Embryonic facial prominence (tissue), 1 donor: ENCODE measurements around the gene FAM193A.
"Not testable (repeated sequence)": the region's sequence is repeated elsewhere in the genome, so short reads cannot be mapped to it uniquely, and the experiment has no call there.

Experiments
- DNase-seq: peaks from one replicate; pipeline ENCODE4 v3.0.0-alpha.2; 2016; ENCODE audit errors: extremely low spot score

Gene FAM193A

GRCh38 chr4:2728806-2729532 lies 192.5 kb downstream of the FAM193A start:
- DNase-seq: no peak

- DNase-seq: no peak
Measured at GRCh38 chr4:2729533-2729875, 193.1 kb downstream of the FAM193A start.

GRCh38 chr4:2731907-2732317 lies 195.5 kb downstream of the FAM193A start:
- DNase-seq: no peak

GRCh38 chr4:2732526-2732925 lies 196.1 kb downstream of the FAM193A start:
- no peak for DNase-seq

- no peak for DNase-seq
Measured at GRCh38 chr4:2733001-2733843, 196.8 kb downstream of the FAM193A start.

GRCh38 chr4:2733844-2734574 lies 197.6 kb downstream of the FAM193A start:
- no peak for DNase-seq

GRCh38 chr4:2734612-2735011 lies 198.2 kb downstream of the FAM193A start:
- DNase-seq: no peak

GRCh38 chr4:2735869-2736268 lies 199.4 kb downstream of the FAM193A start:
- no peak for DNase-seq

- DNase-seq: not testable (repeated sequence)
Measured at GRCh38 chr4:2738296-2738695, 201.8 kb downstream of the FAM193A start.

- no peak for DNase-seq
Measured at GRCh38 chr4:2741626-2742025, 205.2 kb downstream of the FAM193A start.

GRCh38 chr4:2742081-2742822 lies 205.8 kb downstream of the FAM193A start:
- no peak for DNase-seq

- no peak for DNase-seq
Measured at GRCh38 chr4:2742823-2743517, 206.5 kb downstream of the FAM193A start.

GRCh38 chr4:2743518-2744445 lies 207.3 kb downstream of the FAM193A start:
- no peak for DNase-seq

- no peak for DNase-seq
Measured at GRCh38 chr4:2744576-2745270, 208.3 kb downstream of the FAM193A start.

GRCh38 chr4:2745516-2745915 lies 209.1 kb downstream of the FAM193A start:
- DNase-seq: no peak

- DNase-seq: no peak
Measured at GRCh38 chr4:2745981-2746806, 209.7 kb downstream of the FAM193A start.

GRCh38 chr4:2746891-2747695 lies 210.6 kb downstream of the FAM193A start:
- DNase-seq: no peak
